ENCODE data around the gene NFIC. TPM values are rescaled to one million over a fixed set of nuclear protein-coding genes. Genes with fewer than 3 reads are reported as not detected.
A peak's percentile ranks its signal among the peaks of the same experiment; 100 is the strongest.

NFIC gene
- total and polyA plus RNA-seq, 2 of the 4 experiments (the other 2 are of a cell fraction), result 21.9 to 32.1 TPM

GRCh38 chr19:3505598-3506383 lies 139.4 kb downstream of the NFIC start, which contains the start of gene FZR1:
Gene FZR1 (plus strand): TSS chr19:3506311. CDS start chr19:3522990, 16,679 bp downstream.
- Histone ChIP-seq H3K36me3 (ENCODE audit: control insufficient read depth, insufficient read depth, low read length) (peaks cover 10% of the 10 kb centered on the region), H4K5ac (ENCODE audit: low read depth, low read length) (peak within 1 kb of the TSS; percentile 84), H3K27me3 (ENCODE audit: control insufficient read depth, insufficient read depth, low read length) (no peaks in the 10 kb centered on the region), H3K4me2 (ENCODE audit: low read depth, low read length) (peak within 1 kb of the TSS; percentile 98), H4K20me1 (ENCODE audit: insufficient read depth, low read length) (peaks cover 36% of the 10 kb centered on the region), H2BK20ac (ENCODE audit: low read depth, low read length) (peak within 1 kb of the TSS; percentile 73; the same call in 1 of the 2 replicates), H4K91ac (ENCODE audit: insufficient read depth, low read depth, low read length) (peak within 1 kb of the TSS; percentile 96), H2BK120ac (ENCODE audit: low read depth, low read length) (peak within 1 kb of the TSS; percentile 50), H2BK5ac (ENCODE audit: low read depth, low read length, poor library complexity, severe bottlenecking) (peak within 1 kb of the TSS; percentile 82), H3K27ac (ENCODE audit: insufficient read depth, low read length) (peak within 1 kb of the TSS; percentile 74), H2AK9ac (replicated peaks; ENCODE audit: low read depth, low read length, poor library complexity) (peak within 1 kb of the TSS; percentile 98), H3K9ac (ENCODE audit: low read depth, low read length) (peak within 1 kb of the TSS; percentile 90), H3K56ac (ENCODE audit: extremely low read depth, insufficient read depth, low read length) (peak within 1 kb of the TSS; percentile 52), H3K4ac (ENCODE audit: low read depth, low read length) (peak within 1 kb of the TSS; percentile 88), H3K18ac (ENCODE audit: low read depth, low read length) (peak within 1 kb of the TSS; percentile 44; the same call in 1 of the 2 replicates), H3K23ac (ENCODE audit: low read depth, low read length) (peak within 1 kb of the TSS; percentile 85), H4K8ac (ENCODE audit: low read depth in 2 of 2, low read length in 2 of 2) (peak within 1 kb of the TSS; percentile 90 to 91), H2AFZ (replicated peaks; ENCODE audit: low read length, poor library complexity) (peak within 1 kb of the TSS; percentile 93), H2AK5ac (ENCODE audit: low read depth, low read length) (peak within 1 kb of the TSS; percentile 89), H3K79me1 (ENCODE audit: low read depth in 1 of 2, low read length in 2 of 2) (peaks cover 0 to 51% of the 10 kb centered on the region in 2 experiments; a peak in 2 of 4 replicates), H3K14ac (replicated peaks; ENCODE audit: low read depth, low read length) (peak within 1 kb of the TSS; percentile 88), H3K9me1 (ENCODE audit: insufficient read depth, low read length) (peaks cover 18% of the 10 kb centered on the region), H2BK15ac (ENCODE audit: low read depth, low read length) (peak within 1 kb of the TSS; percentile 65; the same call in 1 of the 3 replicates), H3K4me1 (ENCODE audit: control insufficient read depth, insufficient read depth, low read length) (peaks cover 16% of the 10 kb centered on the region), H3K9me3 (ENCODE audit: control insufficient read depth, insufficient read depth, low read length) (no peaks in the 10 kb centered on the region), H3K4me3 (ENCODE audit: insufficient read depth, low read depth, low read length) (peak within 1 kb of the TSS; percentile 68)
- BruUV-seq (replicated peaks), result no TSS peak
- dilution Hi-C loops (cut with HindIII; ENCODE audit: low sequenced_read_pairs, unreplicated experiment), result no loop called here
- ChIA-PET CTCF (interaction anchor here (0.7 kb wide), 1 partner anchor 77 kb away, joined by 3 read pairs; no protein-coding TSS in a partner anchor), POLR2A (ENCODE audit: unreplicated experiment) (interaction anchor here (0.6 kb wide), 1 partner anchor 137 kb away, joined by 3 read pairs; no protein-coding TSS in a partner anchor)
- 10% methylated on average over 20 of the region's 79 CpGs; no CpG with 5 or more reads in 1 of the 2 experiments for WGBS, 2 experiments (ENCODE audit: extremely low coverage in 2 of 2, insufficient read length in 1 of 2)
- in situ Hi-C loops (cut with MboI; ENCODE audit: low sequenced_read_pairs), result no loop called here
- TF ChIP-seq CEBPB (IDR thresholded peaks at IDR 0.05; ENCODE audit: low read depth, low read length) (no peak; the same call in 1 of the 2 replicates), POLR2A (IDR thresholded peaks at IDR 0.05; ENCODE audit: low read depth, low read length) (peak; percentile 19; the same call in 1 of the 2 replicates), MAZ (IDR thresholded peaks at IDR 0.05; ENCODE audit: borderline replicate concordance, low read depth, low read length) (peak; percentile 83; the same call in 1 of the 2 replicates)
- intact Hi-C loops (cut with micrococcal nuclease), result loop anchor here (5.0 kb wide), 1 partner anchor 122 kb away; the partner anchor contains the start of gene CACTIN
- DNase-seq, result peak; percentile 98
- peak; percentile 96 for ATAC-seq (ENCODE audit: low read depth)
